HG02981 (cell line): Measurements from ENCODE around the gene SSR1.

Source experiments
- ATAC-seq: cut with Tn5 transposase; IDR thresholded peaks from one replicate; pipeline ENCODE4 v1.9.1; 2021; ENCODE audit warnings: mild to moderate bottlenecking, moderate library complexity; ENCODE audit not compliant: unreplicated experiment

Gene SSR1

GRCh38 chr6:7260291-7261031, 52.5 kb downstream of the SSR1 start:
- ATAC-seq = no peak

GRCh38 chr6:7258231-7258763, 54.7 kb downstream of the SSR1 start:
- ATAC-seq = no peak

GRCh38 chr6:7257521-7258230, 55.3 kb downstream of the SSR1 start:
- no peak for ATAC-seq

GRCh38 chr6:7256785-7257184, 56.2 kb downstream of the SSR1 start:
- ATAC-seq = no peak

GRCh38 chr6:7255918-7256317, 57.1 kb downstream of the SSR1 start:
- no peak for ATAC-seq

- no peak for ATAC-seq
Observed at GRCh38 chr6:7254980-7255835, 57.8 kb downstream of the SSR1 start.

- ATAC-seq = no peak
Observed at GRCh38 chr6:7252390-7252789, 60.6 kb downstream of the SSR1 start.

DNA sequence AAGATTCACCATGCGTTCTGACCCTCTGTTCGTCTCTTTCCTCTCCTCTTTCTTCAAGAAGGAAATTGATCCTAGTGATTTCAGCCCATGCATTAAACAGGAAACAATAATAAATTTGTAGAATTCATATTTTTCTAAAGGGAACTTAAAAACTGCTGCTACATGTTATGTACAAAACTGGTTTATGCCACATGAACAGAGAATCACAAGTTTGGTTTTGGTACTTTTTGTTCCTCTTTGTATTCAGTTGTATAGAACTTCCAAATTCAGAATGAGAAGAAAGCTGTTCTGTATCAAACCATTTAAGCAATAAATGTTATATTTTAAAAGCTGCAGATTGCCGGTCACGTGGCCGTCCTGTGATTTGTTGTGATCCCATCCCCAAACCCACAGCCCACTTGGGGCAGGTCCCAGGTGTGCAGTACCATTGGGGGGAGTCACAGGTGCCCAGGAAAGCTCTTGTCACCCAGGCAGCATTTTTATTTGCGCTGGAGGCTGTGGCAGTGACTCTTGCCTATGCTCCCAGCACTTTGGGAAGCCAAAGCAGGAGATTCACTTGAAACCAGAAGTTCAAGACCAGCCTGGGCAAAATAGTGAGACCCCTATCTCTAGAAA, 61.2 kb downstream of the SSR1 start:
- ATAC-seq = no peak

GRCh38 chr6:7250812-7251211, 62.2 kb downstream of the SSR1 start:
- no peak for ATAC-seq

DNA sequence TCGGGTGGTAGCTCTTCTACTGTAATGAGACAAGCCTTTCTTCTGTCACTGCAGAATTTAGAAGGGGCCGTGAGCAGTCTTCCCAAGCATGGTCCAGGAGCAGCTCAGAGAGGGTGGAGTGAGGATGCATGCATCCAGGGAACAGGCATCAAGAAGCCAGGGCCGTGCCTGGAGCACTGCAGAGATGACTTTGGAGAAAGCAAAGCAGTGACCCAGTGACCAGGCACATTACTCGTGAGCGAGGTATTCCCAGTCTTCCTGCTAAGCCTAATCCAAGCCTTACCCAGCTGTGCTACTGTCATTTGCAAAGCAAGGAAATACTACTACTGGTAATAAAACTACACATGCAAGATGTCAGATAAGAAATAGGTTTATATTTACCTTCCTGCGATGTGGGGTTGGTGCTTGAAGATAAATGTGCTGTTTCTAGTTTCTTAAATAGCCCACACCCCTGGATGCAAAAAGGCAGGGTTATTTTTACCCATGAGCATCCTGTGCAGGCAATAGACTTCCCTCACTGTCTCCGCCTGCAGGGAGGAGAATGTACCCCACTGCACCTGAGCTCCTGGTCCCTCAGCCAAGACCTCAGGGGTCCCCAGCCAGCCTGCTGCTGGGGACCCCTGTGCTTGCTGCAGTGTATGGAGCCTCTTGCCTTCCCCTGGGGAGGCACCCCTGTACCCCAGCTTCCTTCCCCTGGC, 62.9 kb downstream of the SSR1 start:
- no peak for ATAC-seq

GRCh38 chr6:7249391-7249790, 63.6 kb downstream of the SSR1 start:
- no peak for ATAC-seq

- ATAC-seq = no peak
Observed at GRCh38 chr6:7247828-7248227, 65.2 kb downstream of the SSR1 start.

- ATAC-seq = no peak
Observed at GRCh38 chr6:7247179-7247456, 65.9 kb downstream of the SSR1 start.

GRCh38 chr6:7246401-7247178, 66.4 kb downstream of the SSR1 start:
- ATAC-seq = no peak

- no peak for ATAC-seq
Observed at GRCh38 chr6:7245668-7246393, 67.2 kb downstream of the SSR1 start.

DNA sequence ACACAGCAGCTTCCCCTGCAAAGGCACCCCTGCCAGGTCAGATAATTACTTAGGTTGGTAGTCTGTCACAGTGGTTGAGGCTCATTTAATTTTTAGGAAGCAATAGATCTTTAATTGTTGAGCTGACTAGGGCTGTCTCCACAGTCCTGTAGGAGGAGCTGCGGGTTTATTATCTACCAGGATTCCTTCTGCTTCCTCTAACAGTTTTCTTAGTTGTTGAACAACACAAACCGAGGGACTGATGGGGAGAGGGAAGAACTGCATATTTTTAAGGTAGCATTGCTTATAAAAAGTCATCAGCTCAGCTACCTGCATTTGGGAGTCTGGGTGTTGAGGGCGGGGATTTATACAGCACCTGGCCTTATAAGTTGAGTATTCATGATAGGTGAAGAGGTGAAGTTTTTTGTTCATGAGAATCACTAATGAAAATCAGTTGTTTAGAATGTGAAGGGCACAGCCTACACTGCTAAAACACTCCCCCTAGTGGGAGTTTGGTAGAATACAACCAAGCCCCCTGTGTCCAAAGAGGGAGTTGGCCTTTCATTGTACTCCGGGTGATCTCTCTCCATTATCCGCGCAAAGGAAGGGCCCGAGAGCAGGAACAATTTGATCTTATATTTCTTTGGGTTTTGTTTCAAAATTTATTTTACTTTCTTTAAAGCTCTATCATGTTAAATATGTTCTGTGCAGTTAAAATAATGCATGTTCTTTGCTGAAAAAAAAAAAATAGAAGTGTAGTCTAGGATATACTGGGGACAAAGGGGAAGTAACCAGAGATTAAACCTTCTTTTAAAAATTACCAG, 69.6 kb downstream of the SSR1 start:
- ATAC-seq = peak; percentile 36

DNA sequence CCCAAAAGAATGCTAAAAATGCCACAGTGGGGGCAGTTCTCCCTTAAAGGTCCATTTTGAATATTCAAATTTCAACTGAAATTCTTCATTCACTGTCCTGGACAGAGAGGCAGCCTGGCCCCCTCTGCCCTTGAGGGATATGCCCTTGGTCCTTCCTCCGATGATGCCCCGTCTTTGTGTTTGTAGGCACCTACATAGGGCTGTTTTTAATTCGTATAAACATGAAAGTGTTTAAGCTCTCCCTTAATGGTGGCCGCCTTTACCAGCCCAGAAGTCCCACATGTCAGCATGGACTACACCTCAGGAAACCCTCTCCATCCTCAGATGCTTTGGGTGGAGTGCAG, 70.2 kb downstream of the SSR1 start:
- no peak for ATAC-seq
